Ectodermal cell (in vitro differentiated cells): ENCODE measurements around the gene WDR45.

Experiments used
- H3K27ac ChIP-seq: 2 replicates; pipeline ENCODE4 v1.7.0; 2013; ENCODE audit warnings: mild to moderate bottlenecking, low read depth, low read length; ENCODE audit not compliant: insufficient read depth, poor library complexity, severe bottlenecking
- H3K27me3 ChIP-seq: 2 replicates; pipeline ENCODE4 v1.7.0; 2013; ENCODE audit warnings: mild to moderate bottlenecking, low read length; ENCODE audit not compliant: insufficient read depth, control insufficient read depth, poor library complexity, severe bottlenecking
- H3K36me3 ChIP-seq: one replicate; pipeline ENCODE4 v1.7.0; 2013; ENCODE audit warnings: low read length; ENCODE audit not compliant: control insufficient read depth, insufficient read depth
- H3K4me1 ChIP-seq: one replicate; pipeline ENCODE4 v1.7.0; 2013; ENCODE audit warnings: low read length; ENCODE audit not compliant: control insufficient read depth, insufficient read depth
- H3K4me3 ChIP-seq: 2 replicates; pipeline ENCODE4 v1.7.0; 2013; ENCODE audit warnings: low read depth, low read length, control low read depth; ENCODE audit not compliant: insufficient read depth
- H3K9me3 ChIP-seq: 2 replicates; pipeline ENCODE4 v1.7.0; 2013; ENCODE audit warnings: mild to moderate bottlenecking, low read length, moderate library complexity; ENCODE audit not compliant: control insufficient read depth
- WGBS, 2 experiments: methylation state at CpG; one replicate each; pipeline ENCODE4 v1.1.7; 2013; ENCODE audit warnings: missing lambda C conversion rate in 2 of 2; 5-methylcytosine and 5-hydroxymethylcytosine counted together

The WDR45 gene

DNA sequence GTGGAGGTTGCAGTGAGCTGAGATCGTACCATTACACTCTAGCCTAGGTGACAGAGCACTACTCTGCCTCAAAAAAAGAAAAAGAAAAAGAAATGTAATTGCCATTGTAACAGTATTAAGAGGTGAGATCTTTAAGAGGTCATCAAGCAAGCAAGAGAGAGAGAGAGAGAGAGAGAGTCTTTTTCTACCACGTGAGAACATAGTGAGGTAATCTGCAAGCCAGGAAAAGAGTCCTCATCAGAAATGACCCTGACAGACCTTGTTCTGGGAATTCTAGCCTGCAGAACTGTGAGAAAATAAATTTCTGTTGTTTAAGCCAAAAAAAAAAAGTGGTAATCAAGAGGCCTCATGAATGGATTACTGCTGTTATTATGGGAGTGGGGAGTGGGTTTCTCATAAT lies 29.0 kb upstream of the WDR45 start:
- H3K4me1 ChIP-seq = no peaks in the 10 kb centered on the region
- H3K9me3 ChIP-seq = no peaks in the 10 kb centered on the region
- no peaks in the 10 kb centered on the region for H3K27me3 ChIP-seq
- H3K36me3 ChIP-seq = no peaks in the 10 kb centered on the region
- H3K27ac ChIP-seq = no peak overlapping the region
- WGBS, 2 experiments = 91 to 96% methylated on average over 2 of the region's 2 CpGs
- H3K4me3 ChIP-seq = no peak overlapping the region

DNA sequence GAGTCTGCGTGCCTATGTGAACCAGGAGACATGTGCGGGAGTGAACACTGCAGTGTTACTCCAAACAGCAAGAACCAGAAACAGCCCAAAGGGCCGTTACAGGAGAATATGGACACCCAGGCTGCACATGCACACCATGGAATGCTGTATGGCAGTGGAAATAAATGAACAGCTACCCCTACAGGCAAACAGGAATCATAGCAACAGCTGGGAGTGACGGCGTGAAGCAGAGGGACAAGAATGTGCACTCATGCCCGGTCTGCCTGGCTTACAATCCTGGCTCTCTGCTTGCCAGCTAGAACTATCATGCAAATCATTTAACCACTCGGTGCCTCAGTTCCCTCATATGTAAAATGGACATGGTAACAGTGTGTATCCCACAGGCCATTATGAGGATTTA lies 27.2 kb upstream of the WDR45 start:
- no peaks in the 10 kb centered on the region for H3K27me3 ChIP-seq
- 65 to 77% methylated on average over 6 to 7 of the region's 7 CpGs for WGBS, 2 experiments
- no peaks in the 10 kb centered on the region for H3K4me1 ChIP-seq
- no peak overlapping the region for H3K27ac ChIP-seq
- H3K4me3 ChIP-seq = no peak overlapping the region
- no peaks in the 10 kb centered on the region for H3K9me3 ChIP-seq
- no peaks in the 10 kb centered on the region for H3K36me3 ChIP-seq

DNA sequence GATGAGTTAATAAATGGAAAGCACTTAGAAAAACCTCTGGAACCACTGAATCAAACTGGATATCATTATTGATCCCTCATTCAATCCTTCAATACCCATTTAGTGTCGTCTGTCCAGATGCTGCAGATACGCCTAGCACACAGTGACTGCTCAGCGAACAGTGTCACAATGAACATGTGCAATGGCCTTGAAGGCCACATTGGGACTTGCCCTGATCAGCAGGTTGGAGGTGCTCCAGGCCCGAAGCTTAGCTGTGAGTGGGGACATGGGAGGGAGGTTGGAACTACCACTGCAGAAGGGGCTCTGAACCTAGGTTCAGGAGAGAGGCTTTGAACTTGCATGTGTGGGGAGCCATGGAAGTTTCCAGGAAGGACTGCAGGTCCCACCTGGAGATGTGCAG lies 26.6 kb upstream of the WDR45 start:
- H3K4me1 ChIP-seq = no peaks in the 10 kb centered on the region
- no peaks in the 10 kb centered on the region for H3K36me3 ChIP-seq
- 73 to 74% methylated on average over 4 of the region's 4 CpGs for WGBS, 2 experiments
- no peaks in the 10 kb centered on the region for H3K9me3 ChIP-seq
- no peak overlapping the region for H3K27ac ChIP-seq
- H3K4me3 ChIP-seq = no peak overlapping the region
- no peaks in the 10 kb centered on the region for H3K27me3 ChIP-seq

DNA sequence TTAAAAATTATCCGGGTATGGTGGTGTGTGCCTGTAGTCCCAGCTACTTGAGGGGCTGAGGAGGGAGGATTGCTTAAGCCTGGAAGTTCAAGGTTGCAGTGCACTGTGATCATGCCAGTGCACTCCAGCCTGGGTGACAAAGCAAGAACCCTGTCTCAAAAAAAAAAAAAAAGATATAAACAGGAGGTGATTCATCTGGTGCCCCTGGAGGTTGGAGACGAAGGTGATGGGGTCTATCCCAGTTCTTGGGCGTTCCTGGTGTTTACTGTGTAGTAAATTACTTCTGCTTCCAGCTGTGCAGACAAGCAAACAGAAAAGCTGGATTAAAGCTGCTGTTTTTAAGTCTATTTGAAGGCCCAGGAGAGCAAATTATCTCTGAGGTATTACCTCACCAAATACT lies 23.9 kb upstream of the WDR45 start:
- H3K27ac ChIP-seq = no peak overlapping the region
- WGBS, 2 experiments = 90% methylated on average over 3 of the region's 3 CpGs
- no peaks in the 10 kb centered on the region for H3K9me3 ChIP-seq
- no peak overlapping the region for H3K4me3 ChIP-seq
- no peaks in the 10 kb centered on the region for H3K36me3 ChIP-seq
- no peaks in the 10 kb centered on the region for H3K27me3 ChIP-seq
- H3K4me1 ChIP-seq = no peaks in the 10 kb centered on the region

DNA sequence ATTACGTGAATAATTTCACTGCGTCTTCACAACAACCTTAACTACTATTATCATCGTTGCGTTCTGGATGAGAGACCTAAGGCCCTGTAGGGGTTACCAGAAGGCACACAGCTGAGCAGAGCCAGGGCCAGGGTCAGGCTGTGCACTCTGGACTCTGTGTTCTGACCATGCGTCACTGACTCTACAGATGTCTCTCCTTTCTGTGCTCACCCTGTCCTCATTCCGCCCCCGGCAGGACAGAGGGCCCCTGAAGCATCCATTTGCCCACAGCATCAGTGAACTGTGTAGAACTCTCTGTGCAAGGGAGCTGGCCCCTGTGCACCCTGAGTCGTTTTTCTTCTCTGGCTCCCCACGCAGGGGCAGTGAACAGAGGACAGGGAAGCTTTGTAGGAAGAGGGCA lies 22.5 kb upstream of the WDR45 start:
- 94% methylated on average over 8 to 9 of the region's 9 CpGs for WGBS, 2 experiments
- no peak overlapping the region for H3K4me3 ChIP-seq
- H3K9me3 ChIP-seq = no peaks in the 10 kb centered on the region
- no peak overlapping the region for H3K27ac ChIP-seq
- no peaks in the 10 kb centered on the region for H3K27me3 ChIP-seq
- no peaks in the 10 kb centered on the region for H3K36me3 ChIP-seq
- H3K4me1 ChIP-seq = no peaks in the 10 kb centered on the region

DNA sequence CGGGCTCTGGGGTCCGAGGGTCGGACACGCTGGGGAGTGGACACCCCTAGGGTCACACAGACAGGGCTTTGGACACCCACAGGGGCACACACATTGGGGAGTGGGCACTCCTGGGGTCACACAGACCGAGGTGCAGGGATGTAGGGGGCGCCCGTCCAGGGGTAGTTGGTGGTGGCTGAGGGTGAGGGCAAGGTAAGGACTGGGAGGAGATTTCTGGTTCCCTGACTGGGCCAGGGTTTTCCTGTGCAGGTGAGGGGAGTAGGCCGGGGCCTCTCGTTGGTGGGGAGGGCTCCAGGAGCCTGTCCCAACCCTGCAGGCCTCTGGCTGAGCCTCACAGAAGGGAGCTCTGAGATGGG lies 21.9 kb upstream of the WDR45 start:
- Histone ChIP-seq H3K4me3 (peak overlapping the region; percentile 68), H3K27ac (no peak overlapping the region), H3K36me3 (no peaks in the 10 kb centered on the region), H3K9me3 (no peaks in the 10 kb centered on the region), H3K4me1 (no peaks in the 10 kb centered on the region), H3K27me3 (no peaks in the 10 kb centered on the region)
- WGBS, 2 experiments = 10 to 14% methylated on average over 9 of the region's 9 CpGs

DNA sequence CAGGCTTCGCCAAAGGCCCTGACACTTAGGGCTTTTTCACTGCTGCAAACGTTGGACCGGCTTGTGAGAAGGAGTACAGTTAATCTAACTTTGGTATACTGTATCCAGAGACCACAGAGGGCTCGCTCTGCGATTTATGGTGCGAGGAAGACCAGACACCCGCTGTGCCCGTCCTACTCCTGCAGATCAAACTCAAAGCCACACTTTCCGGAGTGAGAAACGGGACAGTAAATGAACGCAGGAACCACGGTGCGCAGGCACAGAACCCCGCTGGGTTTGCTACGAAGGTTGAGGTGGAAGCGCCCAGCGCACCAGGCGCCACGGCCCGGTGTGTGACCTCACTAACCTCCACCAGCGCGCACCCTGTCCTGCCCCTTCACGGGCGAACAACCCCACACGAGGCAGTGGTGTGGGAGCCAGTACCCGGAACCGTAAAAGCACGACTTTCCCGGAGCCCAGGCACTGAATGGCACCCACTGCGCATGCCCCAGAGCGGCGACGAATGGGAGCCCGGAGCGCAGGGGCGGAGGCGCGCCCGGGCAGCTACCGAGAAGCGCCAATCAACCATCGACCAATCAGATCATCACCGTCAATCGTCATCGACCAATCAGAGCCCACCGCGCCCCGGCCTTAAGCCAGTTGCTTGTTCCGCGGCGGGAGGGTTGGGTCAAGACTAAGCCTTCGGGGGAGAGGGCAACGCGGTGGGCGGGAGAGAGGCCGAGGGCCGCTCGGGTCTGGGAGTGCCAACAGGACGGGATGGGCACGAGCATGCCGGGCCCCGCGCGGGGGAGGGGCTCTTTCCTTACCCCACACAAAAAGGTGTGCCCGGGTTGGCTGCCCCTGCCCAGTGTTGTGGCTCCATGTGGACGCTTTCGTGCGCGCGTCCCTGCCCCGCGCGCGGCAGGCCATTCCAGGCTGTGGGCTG lies 21.3 kb upstream of the WDR45 start:
- no peaks in the 10 kb centered on the region for H3K27me3 ChIP-seq
- peak overlapping the region; percentile 68 for H3K4me3 ChIP-seq
- no peaks in the 10 kb centered on the region for H3K4me1 ChIP-seq
- H3K36me3 ChIP-seq = no peaks in the 10 kb centered on the region
- H3K27ac ChIP-seq = no peak overlapping the region
- 0 to 1% methylated on average over 74 of the region's 74 CpGs for WGBS, 2 experiments
- H3K9me3 ChIP-seq = no peaks in the 10 kb centered on the region

DNA sequence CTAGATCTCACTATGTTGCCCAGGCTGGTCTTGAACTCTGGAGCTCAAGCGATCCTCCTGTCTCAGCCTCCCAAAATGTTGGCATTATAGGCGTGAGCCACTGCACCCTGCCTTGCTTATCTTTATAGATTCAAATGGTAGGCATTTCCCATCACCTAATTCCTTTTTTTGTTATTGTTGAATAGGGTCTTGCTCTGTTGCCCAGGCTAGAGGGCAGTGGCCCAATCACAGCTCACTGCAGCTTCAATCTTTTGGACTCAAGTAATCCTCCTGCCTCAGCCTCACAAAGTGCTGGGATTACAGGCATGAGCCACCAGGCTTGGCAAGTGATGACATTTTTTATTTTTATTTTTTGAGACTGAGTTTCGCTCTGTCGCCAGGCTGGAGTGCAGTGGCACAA lies 16.7 kb upstream of the WDR45 start:
- Histone ChIP-seq H3K27ac (no peak overlapping the region), H3K27me3 (no peaks in the 10 kb centered on the region), H3K36me3 (no peaks in the 10 kb centered on the region), H3K4me1 (no peaks in the 10 kb centered on the region), H3K9me3 (no peaks in the 10 kb centered on the region), H3K4me3 (no peak overlapping the region)
- WGBS, 2 experiments = 88 to 93% methylated on average over 4 of the region's 4 CpGs

DNA sequence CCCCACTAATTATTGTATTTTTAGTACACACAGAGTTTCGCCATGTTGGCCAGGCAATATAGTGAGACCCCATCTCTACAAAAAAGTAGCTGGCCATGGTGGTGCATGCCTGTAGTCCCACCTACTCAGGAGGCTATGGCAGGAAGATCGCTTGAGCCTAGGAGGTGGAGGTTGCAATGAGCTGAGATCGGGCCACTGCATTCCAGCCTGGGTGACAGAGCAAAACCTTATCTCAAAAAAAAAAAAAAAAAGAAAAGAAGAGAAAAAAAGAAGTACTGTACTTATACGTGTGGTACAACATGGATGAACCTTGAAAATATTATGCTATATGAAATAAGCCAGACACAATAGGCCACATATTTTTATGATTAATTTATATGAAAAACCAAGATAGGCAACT lies 9.9 kb upstream of the WDR45 start:
- Histone ChIP-seq H3K9me3 (no peaks in the 10 kb centered on the region), H3K27me3 (no peaks in the 10 kb centered on the region), H3K4me3 (no peak overlapping the region), H3K36me3 (no peaks in the 10 kb centered on the region), H3K4me1 (no peaks in the 10 kb centered on the region), H3K27ac (no peak overlapping the region)
- 81 to 84% methylated on average over 1 to 3 of the region's 4 CpGs for WGBS, 2 experiments

DNA sequence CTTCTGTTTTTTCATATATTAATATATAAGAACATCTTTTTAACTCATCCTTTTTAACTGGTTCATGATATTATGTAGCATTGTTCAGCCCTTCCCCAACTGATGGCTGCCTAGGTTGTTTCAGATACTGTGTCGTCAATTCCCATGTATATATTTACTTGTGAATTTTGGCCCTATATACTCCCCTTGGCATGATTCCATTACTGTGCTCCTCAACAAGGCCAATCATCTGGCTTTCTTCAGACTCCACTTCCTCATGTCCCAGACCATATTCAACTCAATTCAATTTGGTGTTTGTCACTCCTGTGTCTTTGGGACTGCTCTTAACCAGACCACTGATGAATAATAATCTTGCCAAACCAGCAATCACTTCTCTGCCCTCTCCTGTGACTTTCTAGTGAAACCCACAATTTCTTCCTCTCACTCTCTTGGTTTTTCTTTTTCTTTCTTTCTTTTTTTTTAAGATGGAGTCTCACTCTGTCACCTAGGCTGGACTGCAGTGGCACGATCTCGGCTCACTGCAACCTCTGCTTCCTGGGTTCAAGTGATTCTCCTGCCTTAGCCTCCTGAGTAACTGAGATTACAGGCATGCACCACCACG lies 2.7 kb upstream of the WDR45 start:
- Histone ChIP-seq H3K36me3 (no peaks in the 10 kb centered on the region), H3K4me3 (no peak overlapping the region), H3K9me3 (no peaks in the 10 kb centered on the region), H3K27ac (no peak overlapping the region), H3K27me3 (no peaks in the 10 kb centered on the region), H3K4me1 (no peaks in the 10 kb centered on the region)
- 95% methylated on average over 4 of the region's 4 CpGs for WGBS, 2 experiments
